ENCODE measurements around the gene PSENEN. TPM values are rescaled to one million over a fixed set of nuclear protein-coding genes. Genes with fewer than 3 reads are reported as not detected.

PSENEN gene
- total RNA-seq, 1 experiment from 2014 or later, result 65.0 TPM

- no peaks in the 10 kb centered on the region for H3K9me3 Mint-ChIP-seq (ENCODE audit: unreplicated experiment)
- CTCF ChIA-PET, result interaction anchor here (0.7 to 1.1 kb wide), 4 partner anchors 26 to 197 kb away, joined by 3 to 7 read pairs (median 3); no protein-coding TSS in a partner anchor
- peak; percentile 97 for DNase-seq (ENCODE audit: unreplicated experiment)
- no peaks in the 10 kb centered on the region for H3K27me3 Mint-ChIP-seq (ENCODE audit: insufficient read depth, unreplicated experiment)
- TF ChIP-seq CTCF (IDR thresholded peaks at IDR 0.05; ENCODE audit: unreplicated experiment), result no peak
- POLR2A ChIA-PET, result interaction anchor here (0.6 to 3.1 kb wide), 14 partner anchors 8 to 470 kb away, joined by 3 to 12 read pairs (median 3); partner anchors contain the start of genes ALKBH6, COX6B1, NFKBID and POLR2I
- H3K4me1 Mint-ChIP-seq (ENCODE audit: insufficient read depth, unreplicated experiment), result peaks cover 28% of the 10 kb centered on the region
- TSS peak; percentile 71 for BruUV-seq (replicated peaks)
- intact Hi-C loops (cut with micrococcal nuclease), result loop anchor here (1.0 kb wide), 1 partner anchor 27 kb away; no protein-coding TSS in a partner anchor
- peak overlapping the region; percentile 100 for H3K27ac Mint-ChIP-seq (ENCODE audit: low read depth, unreplicated experiment)
- H3K36me3 Mint-ChIP-seq (ENCODE audit: insufficient read depth, unreplicated experiment), result peaks cover 31% of the 10 kb centered on the region
- peak overlapping the region; percentile 99 for H3K4me3 Mint-ChIP-seq (ENCODE audit: unreplicated experiment)
These were observed 772 bp upstream of the PSENEN start for GRCh38 chr19:35744430-35745327.

GRCh38 chr19:35746087-35746462, 624 bp downstream of the PSENEN start:
- Mint-ChIP-seq H3K36me3 (ENCODE audit: insufficient read depth, unreplicated experiment) (peaks cover 31% of the 10 kb centered on the region), H3K9me3 (ENCODE audit: unreplicated experiment) (no peaks in the 10 kb centered on the region), H3K4me1 (ENCODE audit: insufficient read depth, unreplicated experiment) (peaks cover 32% of the 10 kb centered on the region), H3K27me3 (ENCODE audit: insufficient read depth, unreplicated experiment) (no peaks in the 10 kb centered on the region), H3K4me3 (ENCODE audit: unreplicated experiment) (peak overlapping the region; percentile 99), H3K27ac (ENCODE audit: low read depth, unreplicated experiment) (peak overlapping the region; percentile 100)
- no TSS peak for BruUV-seq (replicated peaks)
- no peak for TF ChIP-seq CTCF (IDR thresholded peaks at IDR 0.05; ENCODE audit: unreplicated experiment)
- ChIA-PET POLR2A (interaction anchor here (0.8 to 3.1 kb wide), 8 partner anchors 18 to 394 kb away, joined by 3 to 12 read pairs (median 4); partner anchors contain the start of genes COX6B1 and NFKBID), CTCF (no interaction called here)
- DNase-seq (ENCODE audit: unreplicated experiment), result no peak
- intact Hi-C loops (cut with micrococcal nuclease), result no loop called here

DNA sequence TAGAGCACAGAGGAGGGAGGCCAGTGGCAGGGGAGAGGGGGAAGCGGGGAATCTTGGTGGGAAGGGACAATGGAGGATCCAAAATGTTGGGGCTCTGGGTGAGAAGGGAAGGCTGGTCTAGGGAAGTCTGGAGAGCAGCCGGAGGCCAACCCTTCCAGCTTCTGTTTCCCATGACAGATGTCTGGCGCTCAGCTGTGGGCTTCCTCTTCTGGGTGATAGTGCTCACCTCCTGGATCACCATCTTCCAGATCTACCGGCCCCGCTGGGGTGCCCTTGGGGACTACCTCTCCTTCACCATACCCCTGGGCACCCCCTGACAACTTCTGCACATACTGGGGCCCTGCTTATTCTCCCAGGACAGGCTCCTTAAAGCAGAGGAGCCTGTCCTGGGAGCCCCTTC, 1.1 kb downstream of the PSENEN start:
- Mint-ChIP-seq H3K27ac (ENCODE audit: low read depth, unreplicated experiment) (peak overlapping the region; percentile 100), H3K36me3 (ENCODE audit: insufficient read depth, unreplicated experiment) (peaks cover 31% of the 10 kb centered on the region), H3K27me3 (ENCODE audit: insufficient read depth, unreplicated experiment) (no peaks in the 10 kb centered on the region), H3K9me3 (ENCODE audit: unreplicated experiment) (no peaks in the 10 kb centered on the region), H3K4me3 (ENCODE audit: unreplicated experiment) (peak overlapping the region; percentile 99), H3K4me1 (ENCODE audit: insufficient read depth, unreplicated experiment) (peaks cover 32% of the 10 kb centered on the region)
- ChIA-PET POLR2A (interaction anchor here (0.8 to 3.1 kb wide), 3 partner anchors 103 to 394 kb away, joined by 3 to 12 read pairs (median 3); no protein-coding TSS in a partner anchor), CTCF (no interaction called here)
- intact Hi-C loops (cut with micrococcal nuclease), result no loop called here
- no peak for TF ChIP-seq CTCF (IDR thresholded peaks at IDR 0.05; ENCODE audit: unreplicated experiment)
- no TSS peak for BruUV-seq (replicated peaks)
- DNase-seq (ENCODE audit: unreplicated experiment), result no peak
